NCI-H1417 treated with DMSO at 0.1 percent for 48 hours (cell line): ENCODE results near the gene TNFRSF4.

Source experiments
- DNase-seq: peaks from one replicate; lab custom pipeline; 2025; lab: John Stamatoyannopoulos, UW

TNFRSF4 gene

GRCh38 chr1:1232796-1233566 is 19.0 kb upstream of the TNFRSF4 start:
- no peak for DNase-seq

GRCh38 chr1:1232208-1232795 is 18.3 kb upstream of the TNFRSF4 start, which contains the start of gene B3GALT6:
Gene B3GALT6, plus strand, starts transcription at chr1:1232237. Its CDS starts 42 bp downstream, at chr1:1232279.
- no peak for DNase-seq

GRCh38 chr1:1231400-1232207 is 17.7 kb upstream of the TNFRSF4 start, which contains the start of gene SDF4:
Gene SDF4, minus strand, starts transcription at chr1:1232001. Its CDS starts 3,229 bp downstream, at chr1:1228772.
- peak; percentile 70 for DNase-seq

GRCh38 chr1:1230656-1231399 is 16.9 kb upstream of the TNFRSF4 start:
- no peak for DNase-seq

GRCh38 chr1:1229770-1230169 is 15.8 kb upstream of the TNFRSF4 start:
- no peak for DNase-seq

GRCh38 chr1:1228596-1229321 is 14.8 kb upstream of the TNFRSF4 start:
- no peak for DNase-seq

GRCh38 chr1:1228187-1228586 is 14.2 kb upstream of the TNFRSF4 start:
- no peak for DNase-seq

- DNase-seq: no peak
Observed at GRCh38 chr1:1227386-1227785, 13.4 kb upstream of the TNFRSF4 start.

GRCh38 chr1:1226566-1227362 is 12.8 kb upstream of the TNFRSF4 start:
- no peak for DNase-seq

GRCh38 chr1:1225913-1226312 is 12.0 kb upstream of the TNFRSF4 start:
- DNase-seq: no peak

- no peak for DNase-seq
Observed at GRCh38 chr1:1225238-1225845, 11.4 kb upstream of the TNFRSF4 start.

GRCh38 chr1:1223891-1224290 is 9.9 kb upstream of the TNFRSF4 start:
- no peak for DNase-seq

- no peak for DNase-seq
Observed at GRCh38 chr1:1223321-1223720, 9.4 kb upstream of the TNFRSF4 start.

- no peak for DNase-seq
Observed at GRCh38 chr1:1222575-1223225, 8.7 kb upstream of the TNFRSF4 start.

- no peak for DNase-seq
Observed at GRCh38 chr1:1221887-1222574, 8.1 kb upstream of the TNFRSF4 start.

GRCh38 chr1:1220197-1220596 is 6.2 kb upstream of the TNFRSF4 start:
- no peak for DNase-seq

GRCh38 chr1:1219341-1219740 is 5.4 kb upstream of the TNFRSF4 start:
- no peak for DNase-seq

- DNase-seq: no peak
Observed at GRCh38 chr1:1218524-1219200, 4.7 kb upstream of the TNFRSF4 start.
